ENCODE data around the gene STK32C. TPM values are rescaled to one million over a fixed set of nuclear protein-coding genes. Genes with fewer than 3 reads are reported as not detected.

STK32C gene
- total RNA-seq, 1 experiment from 2014 or later = 36.6 TPM

- Histone ChIP-seq H3K4me3 (no peak overlapping the region), H3K27me3 (no peaks in the 10 kb centered on the region), H3K9me3 (peaks cover 6% of the 10 kb centered on the region), H3K36me3 (no peaks in the 10 kb centered on the region)
- DNase-seq = no peak
Observed at GRCh38 chr10:132212816-132213215, 94.9 kb downstream of the STK32C start.

- H3K36me3 ChIP-seq = no peaks in the 10 kb centered on the region
- no peak for DNase-seq
- H3K4me3 ChIP-seq = no peak overlapping the region
- H3K9me3 ChIP-seq = no peaks in the 10 kb centered on the region; the same call in none of the 2 replicates
- H3K27me3 ChIP-seq = no peaks in the 10 kb centered on the region
Observed at GRCh38 chr10:132211246-132211645, 96.5 kb downstream of the STK32C start.

GRCh38 chr10:132210766-132211165 is 97.0 kb downstream of the STK32C start:
- no peaks in the 10 kb centered on the region for H3K27me3 ChIP-seq
- DNase-seq = no peak
- H3K36me3 ChIP-seq = no peaks in the 10 kb centered on the region
- no peak overlapping the region for H3K4me3 ChIP-seq
- no peaks in the 10 kb centered on the region; the same call in none of the 2 replicates for H3K9me3 ChIP-seq

- no peaks in the 10 kb centered on the region for H3K27me3 ChIP-seq
- H3K9me3 ChIP-seq = no peaks in the 10 kb centered on the region; the same call in 1 of the 2 replicates
- no peaks in the 10 kb centered on the region for H3K36me3 ChIP-seq
- no peak overlapping the region for H3K4me3 ChIP-seq
- DNase-seq = no peak
Observed at GRCh38 chr10:132209978-132210530, 97.7 kb downstream of the STK32C start.

- Histone ChIP-seq H3K9me3 (no peaks in the 10 kb centered on the region; the same call in 1 of the 2 replicates), H3K36me3 (no peaks in the 10 kb centered on the region), H3K27me3 (no peaks in the 10 kb centered on the region), H3K4me3 (no peak overlapping the region)
- peak; percentile 83 for DNase-seq
Observed at GRCh38 chr10:132209130-132209529, 98.6 kb downstream of the STK32C start.

GRCh38 chr10:132208462-132209050 is 99.2 kb downstream of the STK32C start:
- Histone ChIP-seq H3K27me3 (no peaks in the 10 kb centered on the region), H3K36me3 (no peaks in the 10 kb centered on the region)
- no peak for DNase-seq

GRCh38 chr10:132207536-132208461 is 100.0 kb downstream of the STK32C start:
- Histone ChIP-seq H3K4me3 (no peak overlapping the region), H3K27me3 (no peaks in the 10 kb centered on the region), H3K36me3 (no peaks in the 10 kb centered on the region), H3K9me3 (no peaks in the 10 kb centered on the region)
- no peak for DNase-seq

More at GRCh38 chr10:132208462-132209050, 99.2 kb downstream of the STK32C start:
- no peaks in the 10 kb centered on the region for H3K9me3 ChIP-seq
- H3K4me3 ChIP-seq = no peak overlapping the region

GRCh38 chr10:132206806-132207535 is 100.8 kb downstream of the STK32C start:
- H3K9me3 ChIP-seq = no peaks in the 10 kb centered on the region
- H3K4me3 ChIP-seq = no peak overlapping the region

GRCh38 chr10:132206377-132206745 is 101.4 kb downstream of the STK32C start:
- Histone ChIP-seq H3K4me3 (no peak overlapping the region), H3K27me3 (no peaks in the 10 kb centered on the region), H3K9me3 (no peaks in the 10 kb centered on the region), H3K36me3 (no peaks in the 10 kb centered on the region)
- no peak for DNase-seq

More at GRCh38 chr10:132206806-132207535, 100.8 kb downstream of the STK32C start:
- Histone ChIP-seq H3K27me3 (no peaks in the 10 kb centered on the region), H3K36me3 (no peaks in the 10 kb centered on the region)
- no peak for DNase-seq

GRCh38 chr10:132205650-132206376 is 101.9 kb downstream of the STK32C start:
- DNase-seq = no peak
- Histone ChIP-seq H3K36me3 (no peaks in the 10 kb centered on the region), H3K9me3 (no peaks in the 10 kb centered on the region), H3K27me3 (no peaks in the 10 kb centered on the region), H3K4me3 (no peak overlapping the region)

GRCh38 chr10:132204781-132205473 is 102.8 kb downstream of the STK32C start:
- Histone ChIP-seq H3K4me3 (no peak overlapping the region), H3K27me3 (no peaks in the 10 kb centered on the region), H3K9me3 (no peaks in the 10 kb centered on the region), H3K36me3 (no peaks in the 10 kb centered on the region)
- no peak for DNase-seq

- Histone ChIP-seq H3K27me3 (no peaks in the 10 kb centered on the region), H3K9me3 (no peaks in the 10 kb centered on the region), H3K4me3 (no peak overlapping the region), H3K36me3 (no peaks in the 10 kb centered on the region)
- no peak for DNase-seq
Observed at GRCh38 chr10:132204078-132204780, 103.5 kb downstream of the STK32C start.

GRCh38 chr10:132203256-132204077 is 104.3 kb downstream of the STK32C start:
- no peaks in the 10 kb centered on the region for H3K9me3 ChIP-seq
- no peaks in the 10 kb centered on the region for H3K27me3 ChIP-seq
- no peak for DNase-seq
- H3K4me3 ChIP-seq = no peak overlapping the region
- H3K36me3 ChIP-seq = no peaks in the 10 kb centered on the region

GRCh38 chr10:132202070-132202970 is 105.4 kb downstream of the STK32C start:
- Histone ChIP-seq H3K4me3 (no peak overlapping the region), H3K9me3 (no peaks in the 10 kb centered on the region), H3K36me3 (no peaks in the 10 kb centered on the region), H3K27me3 (no peaks in the 10 kb centered on the region)
- no peak for DNase-seq
